ENCODE results near the gene ANKRD39.

Gene ANKRD39

DNA sequence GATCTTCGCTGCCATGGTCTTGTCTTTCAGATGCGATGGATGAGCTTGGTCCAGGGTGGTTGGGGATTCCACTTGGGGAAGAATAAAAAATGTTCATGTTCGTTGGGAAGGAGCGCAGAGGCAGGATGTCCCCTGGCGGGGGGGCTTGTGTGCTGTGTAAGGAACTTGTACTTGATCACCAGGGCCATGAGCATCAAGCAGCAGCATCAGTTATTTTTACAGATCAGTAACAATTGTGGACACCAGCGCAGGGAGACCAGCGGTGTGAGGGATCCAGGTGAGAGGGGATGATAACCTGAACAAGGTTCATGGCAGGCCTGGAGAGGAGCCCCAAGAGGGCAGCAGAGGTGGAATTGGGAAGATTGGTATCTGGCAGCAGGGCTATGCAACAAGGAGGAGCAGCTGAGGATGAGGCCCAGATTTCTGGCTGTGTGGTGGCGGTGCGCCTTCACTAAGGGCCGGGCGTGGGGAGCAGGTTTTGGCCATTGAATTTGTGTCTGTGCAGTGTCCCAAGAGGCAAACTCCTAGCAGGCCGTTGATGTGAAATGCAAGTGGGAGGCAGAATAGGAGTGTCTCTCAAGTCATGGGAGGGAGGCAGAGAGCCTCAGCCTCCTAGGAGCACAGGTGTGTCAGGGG, 37.8 kb downstream of the ANKRD39 start:
- peaks cover 11 to 28% of the 10 kb centered on the region in 2 donors for H3K36me3 ChIP-seq (ENCODE audit: control insufficient read depth in 2 of 2, insufficient read depth in 2 of 2, low read length in 2 of 2)
- H3K27ac ChIP-seq (ENCODE audit: low read depth in 2 of 2, low read length in 2 of 2) = peak overlapping the region; percentile 31 to 32
- no peaks in the 10 kb centered on the region for H3K27me3 ChIP-seq (ENCODE audit: control insufficient read depth in 2 of 2, insufficient read depth in 2 of 2, low read length in 2 of 2)
- no peak overlapping the region for H3K9ac ChIP-seq (ENCODE audit: low read depth in 1 of 2, low read length in 2 of 2)
- peaks cover 42 to 48% of the 10 kb centered on the region in 2 donors for H3K4me1 ChIP-seq (ENCODE audit: control insufficient read depth in 2 of 2, insufficient read depth in 2 of 2, low read length in 2 of 2)
- H3K9me3 ChIP-seq (ENCODE audit: control insufficient read depth in 2 of 2, low read length in 2 of 2) = no peaks in the 10 kb centered on the region
- H3K4me3 ChIP-seq (ENCODE audit: low read length in 2 of 2) = peak overlapping the region in 1 of 2 donors; percentile 56

DNA sequence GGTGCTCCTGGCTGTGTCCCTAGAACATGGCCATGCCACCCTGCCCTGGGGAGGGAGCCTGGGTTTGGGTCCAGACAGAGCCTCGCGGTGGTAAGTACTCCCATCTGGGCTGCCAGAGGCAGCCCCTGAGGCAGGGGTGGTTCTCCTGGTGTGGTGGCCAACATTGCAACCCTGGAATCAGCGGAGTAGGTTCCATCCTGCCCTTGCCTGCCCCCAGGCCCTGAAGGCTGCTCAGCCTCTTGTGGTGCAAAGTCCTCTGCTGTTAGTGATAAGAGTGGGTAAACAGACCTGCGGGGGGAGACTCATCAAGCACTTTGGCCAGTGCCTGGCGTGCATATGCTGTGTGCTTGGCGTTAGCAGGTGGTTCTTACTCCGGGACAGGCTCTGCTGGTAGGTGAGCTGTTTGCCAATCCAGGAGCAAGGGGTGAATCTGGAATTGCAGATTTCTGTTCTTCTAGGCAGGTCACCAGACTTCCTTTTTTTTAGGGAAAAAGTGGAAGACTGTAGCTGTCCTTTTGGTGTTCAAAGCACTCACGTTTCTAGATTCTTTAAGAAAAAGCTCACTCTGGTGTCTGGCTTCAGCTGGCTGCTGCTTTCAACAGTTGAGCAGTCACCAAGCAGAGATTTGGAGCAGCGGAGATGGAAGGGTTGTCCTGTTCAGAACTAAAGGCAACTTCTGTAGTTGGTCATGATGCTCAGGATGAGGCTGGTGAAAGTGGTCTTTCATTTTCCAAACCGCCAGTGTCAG, 38.5 kb downstream of the ANKRD39 start:
- peaks cover 5 to 21% of the 10 kb centered on the region in 2 donors for H3K36me3 ChIP-seq (ENCODE audit: control insufficient read depth in 2 of 2, insufficient read depth in 2 of 2, low read length in 2 of 2)
- H3K9ac ChIP-seq (ENCODE audit: low read depth in 1 of 2, low read length in 2 of 2) = peak overlapping the region in 1 of 2 donors; percentile 14
- no peaks in the 10 kb centered on the region for H3K27me3 ChIP-seq (ENCODE audit: control insufficient read depth in 2 of 2, insufficient read depth in 2 of 2, low read length in 2 of 2)
- peak overlapping the region; percentile 20 to 56 for H3K4me3 ChIP-seq (ENCODE audit: low read length in 2 of 2)
- no peaks in the 10 kb centered on the region for H3K9me3 ChIP-seq (ENCODE audit: control insufficient read depth in 2 of 2, low read length in 2 of 2)
- H3K27ac ChIP-seq (ENCODE audit: low read depth in 2 of 2, low read length in 2 of 2) = peak overlapping the region; percentile 32 to 42
- peaks cover 42 to 50% of the 10 kb centered on the region in 2 donors for H3K4me1 ChIP-seq (ENCODE audit: control insufficient read depth in 2 of 2, insufficient read depth in 2 of 2, low read length in 2 of 2)

DNA sequence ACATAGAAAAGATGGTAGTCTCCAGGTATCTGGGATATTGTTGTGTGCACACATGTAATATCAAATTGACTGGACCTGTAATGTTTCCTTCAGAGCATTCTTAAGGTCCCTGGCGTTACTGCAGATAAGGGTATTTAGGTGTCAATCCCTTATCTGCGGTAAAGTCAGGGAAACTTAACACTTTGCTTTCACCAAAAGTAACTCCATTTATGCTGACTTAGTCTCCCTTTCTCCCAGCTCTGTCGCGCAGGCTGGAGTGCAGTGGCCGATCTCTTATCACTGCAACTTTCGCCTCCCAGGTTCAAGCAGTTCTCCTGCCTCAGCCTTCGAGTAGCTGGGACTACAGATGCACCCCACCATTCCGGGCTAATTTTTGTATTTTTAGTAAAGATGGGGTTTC, 39.9 kb downstream of the ANKRD39 start:
- H3K36me3 ChIP-seq (ENCODE audit: control insufficient read depth in 2 of 2, insufficient read depth in 2 of 2, low read length in 2 of 2) = peaks cover 3 to 13% of the 10 kb centered on the region in 2 donors
- no peak overlapping the region for H3K27ac ChIP-seq (ENCODE audit: low read depth in 2 of 2, low read length in 2 of 2)
- no peaks in the 10 kb centered on the region for H3K27me3 ChIP-seq (ENCODE audit: control insufficient read depth in 2 of 2, insufficient read depth in 2 of 2, low read length in 2 of 2)
- H3K9me3 ChIP-seq (ENCODE audit: control insufficient read depth in 2 of 2, low read length in 2 of 2) = no peaks in the 10 kb centered on the region
- H3K9ac ChIP-seq (ENCODE audit: low read depth in 1 of 2, low read length in 2 of 2) = peak overlapping the region in 1 of 2 donors; percentile 57
- H3K4me3 ChIP-seq (ENCODE audit: low read length in 2 of 2) = peak overlapping the region; percentile 79 to 87
- H3K4me1 ChIP-seq (ENCODE audit: control insufficient read depth in 2 of 2, insufficient read depth in 2 of 2, low read length in 2 of 2) = peaks cover 41 to 53% of the 10 kb centered on the region in 2 donors

DNA sequence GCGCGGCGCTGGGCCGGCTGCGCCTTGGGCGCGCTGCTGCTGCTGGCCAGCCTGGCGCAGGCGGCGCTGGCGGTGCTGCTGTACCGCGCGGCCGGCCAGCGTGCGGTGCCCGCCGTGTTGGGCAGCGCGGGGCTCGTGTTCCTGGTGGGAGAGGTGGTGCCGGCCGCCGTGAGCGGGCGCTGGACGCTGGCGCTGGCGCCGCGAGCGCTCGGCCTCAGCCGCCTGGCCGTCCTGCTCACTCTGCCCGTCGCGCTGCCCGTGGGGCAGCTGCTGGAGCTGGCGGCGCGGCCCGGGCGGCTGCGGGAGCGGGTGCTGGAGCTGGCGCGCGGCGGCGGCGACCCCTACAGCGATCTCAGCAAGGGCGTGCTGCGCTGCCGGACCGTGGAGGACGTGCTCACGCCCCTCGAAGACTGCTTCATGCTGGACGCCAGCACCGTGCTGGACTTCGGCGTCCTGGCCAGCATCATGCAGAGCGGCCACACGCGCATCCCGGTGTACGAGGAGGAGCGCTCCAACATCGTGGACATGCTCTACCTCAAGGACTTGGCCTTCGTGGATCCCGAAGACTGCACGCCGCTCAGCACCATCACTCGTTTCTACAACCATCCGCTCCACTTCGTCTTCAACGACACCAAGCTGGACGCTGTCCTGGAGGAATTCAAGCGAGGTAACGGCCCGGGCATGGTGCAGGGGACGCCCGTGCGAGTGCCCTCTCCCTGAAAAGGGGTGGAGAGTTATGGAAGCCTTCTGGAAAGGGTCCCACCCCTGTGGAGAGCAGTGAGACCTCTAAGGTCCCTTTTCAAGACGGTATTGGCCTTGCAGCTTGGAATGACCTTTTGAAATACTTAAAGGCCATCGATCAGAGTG, 40.7 kb downstream of the ANKRD39 start:
- H3K9me3 ChIP-seq (ENCODE audit: control insufficient read depth in 2 of 2, low read length in 2 of 2) = no peaks in the 10 kb centered on the region
- H3K27me3 ChIP-seq (ENCODE audit: control insufficient read depth in 2 of 2, insufficient read depth in 2 of 2, low read length in 2 of 2) = no peaks in the 10 kb centered on the region
- peaks cover 7 to 16% of the 10 kb centered on the region in 2 donors for H3K36me3 ChIP-seq (ENCODE audit: control insufficient read depth in 2 of 2, insufficient read depth in 2 of 2, low read length in 2 of 2)
- peak overlapping the region; percentile 57 to 63 for H3K9ac ChIP-seq (ENCODE audit: low read depth in 1 of 2, low read length in 2 of 2)
- H3K4me3 ChIP-seq (ENCODE audit: low read length in 2 of 2) = peak overlapping the region; percentile 79 to 87
- no peak overlapping the region for H3K27ac ChIP-seq (ENCODE audit: low read depth in 2 of 2, low read length in 2 of 2)
- H3K4me1 ChIP-seq (ENCODE audit: control insufficient read depth in 2 of 2, insufficient read depth in 2 of 2, low read length in 2 of 2) = peaks cover 41 to 53% of the 10 kb centered on the region in 2 donors

DNA sequence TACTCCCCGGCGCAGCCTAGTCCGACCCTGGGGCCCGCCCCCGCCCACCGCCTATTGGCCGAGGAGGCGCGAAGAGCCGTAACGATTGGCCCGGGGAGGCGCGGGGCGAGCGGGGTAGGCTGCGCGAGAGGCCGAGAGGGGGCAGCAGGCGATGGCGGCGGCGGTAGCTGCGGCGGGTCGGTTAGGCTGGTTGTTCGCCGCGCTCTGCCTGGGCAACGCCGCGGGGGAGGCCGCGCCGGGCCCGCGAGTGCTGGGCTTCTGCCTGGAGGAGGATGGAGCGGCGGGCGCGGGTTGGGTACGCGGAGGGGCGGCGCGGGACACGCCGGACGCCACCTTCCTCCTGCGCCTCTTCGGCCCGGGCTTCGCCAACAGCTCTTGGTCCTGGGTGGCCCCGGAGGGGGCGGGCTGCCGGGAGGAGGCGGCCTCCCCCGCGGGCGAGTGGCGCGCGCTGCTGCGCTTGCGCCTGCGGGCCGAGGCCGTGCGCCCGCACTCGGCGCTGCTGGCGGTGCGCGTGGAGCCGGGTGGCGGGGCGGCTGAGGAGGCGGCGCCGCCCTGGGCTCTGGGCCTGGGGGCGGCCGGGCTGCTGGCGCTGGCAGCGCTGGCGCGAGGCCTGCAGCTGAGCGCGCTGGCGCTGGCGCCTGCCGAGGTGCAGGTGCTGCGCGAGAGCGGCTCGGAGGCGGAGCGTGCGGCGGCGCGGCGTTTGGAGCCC, 41.5 kb downstream of the ANKRD39 start, which contains the start of gene CNNM3:
Gene CNNM3 (plus strand): TSS at position 142 of the 709 bp plus-strand sequence. CDS start 10 bp downstream, at position 152.
- Histone ChIP-seq H3K27me3 (ENCODE audit: control insufficient read depth in 2 of 2, insufficient read depth in 2 of 2, low read length in 2 of 2) (no peaks in the 10 kb centered on the region), H3K36me3 (ENCODE audit: control insufficient read depth in 2 of 2, insufficient read depth in 2 of 2, low read length in 2 of 2) (peaks cover 12 to 19% of the 10 kb centered on the region in 2 donors), H3K9me3 (ENCODE audit: control insufficient read depth in 2 of 2, low read length in 2 of 2) (no peaks in the 10 kb centered on the region), H3K4me1 (ENCODE audit: control insufficient read depth in 2 of 2, insufficient read depth in 2 of 2, low read length in 2 of 2) (peaks cover 41 to 53% of the 10 kb centered on the region in 2 donors), H3K9ac (ENCODE audit: low read depth in 1 of 2, low read length in 2 of 2) (peak within 1 kb of the TSS; percentile 65 to 90), H3K27ac (ENCODE audit: low read depth in 2 of 2, low read length in 2 of 2) (peak within 1 kb of the TSS; percentile 95 to 96), H3K4me3 (ENCODE audit: low read length in 2 of 2) (peak within 1 kb of the TSS; percentile 79 to 87)

DNA sequence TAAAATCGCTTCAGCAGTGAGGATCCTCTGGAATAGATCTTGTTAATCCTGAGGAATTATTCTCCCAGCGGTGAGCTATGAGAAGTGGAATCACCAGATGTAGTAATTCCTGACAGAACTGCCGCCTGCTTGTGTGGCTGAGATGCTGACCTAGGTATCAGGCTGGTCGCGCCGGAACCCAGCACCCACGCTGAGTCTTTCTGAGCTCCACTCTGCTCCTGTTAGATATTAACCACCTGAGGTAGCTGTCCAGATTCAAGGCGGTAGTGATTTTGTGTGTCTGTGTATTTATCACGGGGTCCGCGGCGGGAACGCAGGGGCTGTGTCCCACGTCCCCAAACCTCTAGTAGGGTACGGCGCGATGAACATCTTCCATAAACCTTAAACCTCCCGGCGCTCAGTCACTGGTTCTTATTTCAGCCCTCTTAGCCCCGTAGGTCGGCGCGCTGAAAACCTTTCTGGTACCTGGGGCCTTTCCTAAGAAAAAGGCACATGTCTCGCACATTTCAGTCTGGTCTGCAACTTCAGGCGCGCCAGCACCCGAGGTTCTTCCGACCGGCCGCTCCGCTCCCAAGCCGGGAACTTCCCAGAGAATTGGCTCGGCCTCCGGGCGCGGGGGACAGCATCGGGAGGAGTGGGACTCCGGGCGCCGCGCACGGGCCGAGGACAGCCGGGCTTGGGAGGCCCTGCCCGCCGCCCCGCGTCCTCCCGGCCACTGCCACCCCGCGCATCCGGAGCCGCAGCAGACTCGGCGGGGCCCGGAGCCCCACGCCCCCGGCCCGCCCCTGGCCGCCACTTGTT, 42.3 kb downstream of the ANKRD39 start:
- Histone ChIP-seq H3K4me1 (ENCODE audit: control insufficient read depth in 2 of 2, insufficient read depth in 2 of 2, low read length in 2 of 2) (peaks cover 39 to 47% of the 10 kb centered on the region in 2 donors), H3K27me3 (ENCODE audit: control insufficient read depth in 2 of 2, insufficient read depth in 2 of 2, low read length in 2 of 2) (no peaks in the 10 kb centered on the region), H3K4me3 (ENCODE audit: low read length in 2 of 2) (peak overlapping the region; percentile 79), H3K27ac (ENCODE audit: low read depth in 2 of 2, low read length in 2 of 2) (peak overlapping the region; percentile 95 to 96), H3K36me3 (ENCODE audit: control insufficient read depth in 2 of 2, insufficient read depth in 2 of 2, low read length in 2 of 2) (peaks cover 19 to 26% of the 10 kb centered on the region in 2 donors), H3K9me3 (ENCODE audit: control insufficient read depth in 2 of 2, low read length in 2 of 2) (no peaks in the 10 kb centered on the region), H3K9ac (ENCODE audit: low read depth in 1 of 2, low read length in 2 of 2) (peak overlapping the region; percentile 65 to 75)

DNA sequence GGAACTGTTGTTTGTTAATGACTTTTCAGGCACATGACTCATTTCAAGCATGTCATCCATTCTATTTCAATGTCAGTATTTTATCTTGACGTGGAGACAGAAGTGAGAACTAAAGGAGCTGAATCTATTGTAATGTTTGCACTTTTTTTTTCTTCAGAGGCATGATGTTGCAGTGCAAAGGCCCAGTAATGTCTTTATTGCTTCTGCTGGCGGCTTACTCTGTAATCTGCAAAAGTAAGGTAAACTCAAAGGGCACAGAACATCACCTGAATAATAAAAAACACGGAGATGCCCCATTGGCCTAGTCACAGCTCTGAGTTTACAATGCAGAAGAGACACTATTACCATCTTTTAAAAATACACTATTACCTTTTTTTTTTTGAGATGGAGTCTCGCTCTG, 44.2 kb downstream of the ANKRD39 start:
- H3K4me1 ChIP-seq (ENCODE audit: control insufficient read depth in 2 of 2, insufficient read depth in 2 of 2, low read length in 2 of 2) = peaks cover 20 to 29% of the 10 kb centered on the region in 2 donors
- H3K9me3 ChIP-seq (ENCODE audit: control insufficient read depth in 2 of 2, low read length in 2 of 2) = no peaks in the 10 kb centered on the region
- H3K4me3 ChIP-seq (ENCODE audit: low read length in 2 of 2) = no peak overlapping the region
- H3K36me3 ChIP-seq (ENCODE audit: control insufficient read depth in 2 of 2, insufficient read depth in 2 of 2, low read length in 2 of 2) = peaks cover 27 to 37% of the 10 kb centered on the region in 2 donors
- H3K27ac ChIP-seq (ENCODE audit: low read depth in 2 of 2, low read length in 2 of 2) = peak overlapping the region in 1 of 2 donors; percentile 6
- no peak overlapping the region for H3K9ac ChIP-seq (ENCODE audit: low read depth in 1 of 2, low read length in 2 of 2)
- no peaks in the 10 kb centered on the region for H3K27me3 ChIP-seq (ENCODE audit: control insufficient read depth in 2 of 2, insufficient read depth in 2 of 2, low read length in 2 of 2)

DNA sequence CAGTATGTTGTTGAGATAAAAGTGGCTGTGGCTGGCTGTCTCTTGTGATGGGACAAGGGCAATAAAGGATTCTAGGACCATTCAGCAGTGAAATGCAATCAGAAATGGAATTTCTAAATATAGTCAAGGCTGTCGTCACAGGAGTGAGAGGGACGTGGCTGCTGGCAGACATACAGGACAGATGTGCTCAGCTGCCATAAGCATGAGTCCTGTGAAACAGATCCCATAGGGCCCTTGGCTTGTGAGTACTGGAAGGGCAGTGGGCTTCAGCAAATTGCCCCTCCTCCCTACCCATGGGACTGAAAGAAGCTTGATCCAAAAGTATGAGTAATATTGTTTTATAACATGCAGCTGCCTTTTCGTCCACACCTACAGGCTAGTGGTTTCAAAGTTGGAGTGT, 45.9 kb downstream of the ANKRD39 start:
- Histone ChIP-seq H3K4me1 (ENCODE audit: control insufficient read depth in 2 of 2, insufficient read depth in 2 of 2, low read length in 2 of 2) (peaks cover 9 to 12% of the 10 kb centered on the region in 2 donors), H3K27ac (ENCODE audit: low read depth in 2 of 2, low read length in 2 of 2) (no peak overlapping the region), H3K36me3 (ENCODE audit: control insufficient read depth in 2 of 2, insufficient read depth in 2 of 2, low read length in 2 of 2) (peaks cover 35 to 41% of the 10 kb centered on the region in 2 donors), H3K9ac (ENCODE audit: low read depth in 1 of 2, low read length in 2 of 2) (no peak overlapping the region), H3K9me3 (ENCODE audit: control insufficient read depth in 2 of 2, low read length in 2 of 2) (no peaks in the 10 kb centered on the region), H3K27me3 (ENCODE audit: control insufficient read depth in 2 of 2, insufficient read depth in 2 of 2, low read length in 2 of 2) (no peaks in the 10 kb centered on the region), H3K4me3 (ENCODE audit: low read length in 2 of 2) (no peak overlapping the region)

DNA sequence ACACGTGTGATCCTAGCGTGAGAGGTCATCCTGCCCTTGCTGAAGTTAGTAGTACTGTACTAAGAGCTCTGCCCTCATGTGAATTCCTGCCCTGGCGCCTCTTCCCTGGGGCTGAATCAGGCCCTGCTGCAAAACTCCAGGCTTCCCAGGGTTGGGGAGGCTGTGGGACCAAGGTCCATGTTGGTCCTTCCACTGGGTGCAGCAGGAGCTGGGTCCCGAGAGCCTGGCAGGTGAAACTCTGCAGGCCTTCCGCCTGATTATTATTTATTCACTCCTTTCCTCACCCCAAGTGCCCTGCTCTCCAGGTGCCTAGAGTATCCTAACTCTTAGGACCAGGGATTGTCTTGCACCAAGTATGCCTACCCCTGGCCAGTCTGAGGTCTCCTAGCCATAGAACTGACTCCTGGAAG, 47.0 kb downstream of the ANKRD39 start:
- Histone ChIP-seq H3K4me3 (ENCODE audit: low read length in 2 of 2) (no peak overlapping the region), H3K36me3 (ENCODE audit: control insufficient read depth in 2 of 2, insufficient read depth in 2 of 2, low read length in 2 of 2) (peaks cover 41% of the 10 kb centered on the region in 2 donors), H3K9ac (ENCODE audit: low read depth in 1 of 2, low read length in 2 of 2) (no peak overlapping the region), H3K27me3 (ENCODE audit: control insufficient read depth in 2 of 2, insufficient read depth in 2 of 2, low read length in 2 of 2) (no peaks in the 10 kb centered on the region), H3K27ac (ENCODE audit: low read depth in 2 of 2, low read length in 2 of 2) (no peak overlapping the region), H3K9me3 (ENCODE audit: control insufficient read depth in 2 of 2, low read length in 2 of 2) (no peaks in the 10 kb centered on the region), H3K4me1 (ENCODE audit: control insufficient read depth in 2 of 2, insufficient read depth in 2 of 2, low read length in 2 of 2) (peaks cover 9 to 15% of the 10 kb centered on the region in 2 donors)
